Neutrophil (primary cell): ENCODE data around the gene ROBO2.

Experiments used
- H3K27ac ChIP-seq: fragments of 200-600 bp; sonication (generic); 2 replicates; pipeline ENCODE4 v1.5.1; 2016; ENCODE audit warnings: mild to moderate bottlenecking, moderate library complexity
- H3K27me3 ChIP-seq: fragments of 200-600 bp; sonication (generic); 2 replicates; pipeline ENCODE4 v1.6.0; 2016; ENCODE audit warnings: mild to moderate bottlenecking
- H3K36me3 ChIP-seq: fragments of 200-600 bp; sonication (generic); 2 replicates; pipeline ENCODE4 v1.5.1; 2017
- H3K4me1 ChIP-seq, 2 experiments: fragments of 200-600 bp in 1 of 2; sonication (generic) in 1 of 2; 1 replicate in 1 of 2; 2 replicates in 1 of 2; pipeline versions ENCODE4 v1.5.1 to v1.6.1; 2013 to 2016; ENCODE audit warnings: low read depth in 1 of 2, low read length in 1 of 2, mild to moderate bottlenecking in 1 of 2, moderate library complexity in 1 of 2; ENCODE audit not compliant: control insufficient read depth in 1 of 2, insufficient read depth in 1 of 2
- H3K4me3 ChIP-seq, 2 experiments: fragments of 200-600 bp in 1 of 2; sonication (generic) in 1 of 2; 1 replicate in 1 of 2; 2 replicates in 1 of 2; pipeline ENCODE4 v1.5.1; 2013 to 2016; ENCODE audit warnings: low read depth in 1 of 2, low read length in 1 of 2, mild to moderate bottlenecking in 1 of 2, moderate library complexity in 1 of 2
- H3K9me3 ChIP-seq: fragments of 200-600 bp; sonication (generic); 2 replicates; pipeline ENCODE4 v1.5.1; 2016
- TF ChIP-seq, protein P1 (sequence below): fragments of 200-600 bp; sonication (generic); IDR thresholded peaks from 2 replicates; pipeline ENCODE4 v1.5.1; 2016; ENCODE audit warnings: antibody characterized with exemption

The ROBO2 gene

DNA sequence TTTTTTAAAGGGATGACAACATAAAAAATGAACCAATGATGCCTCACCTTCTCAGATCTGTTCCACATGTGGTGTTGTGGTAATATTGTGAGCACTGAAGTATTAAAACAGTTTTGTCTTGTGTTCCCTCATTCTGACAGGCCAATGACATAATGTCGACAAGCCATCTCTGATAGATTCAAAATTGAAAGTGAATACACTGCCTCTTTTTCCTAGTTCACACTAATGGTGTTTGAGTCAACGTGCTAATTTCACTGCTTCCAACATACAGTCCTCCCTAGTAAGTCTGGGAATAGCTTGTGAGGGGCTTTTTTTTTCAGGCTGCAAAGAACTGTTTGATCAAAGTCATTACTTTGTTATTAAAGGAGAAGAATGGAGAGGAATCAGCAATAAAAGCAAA is 82.8 kb downstream of the ROBO2 start:
- Histone ChIP-seq H3K4me1 (no peaks in the 10 kb centered on the region), H3K4me3 (no peak overlapping the region), H3K36me3 (no peaks in the 10 kb centered on the region)

DNA sequence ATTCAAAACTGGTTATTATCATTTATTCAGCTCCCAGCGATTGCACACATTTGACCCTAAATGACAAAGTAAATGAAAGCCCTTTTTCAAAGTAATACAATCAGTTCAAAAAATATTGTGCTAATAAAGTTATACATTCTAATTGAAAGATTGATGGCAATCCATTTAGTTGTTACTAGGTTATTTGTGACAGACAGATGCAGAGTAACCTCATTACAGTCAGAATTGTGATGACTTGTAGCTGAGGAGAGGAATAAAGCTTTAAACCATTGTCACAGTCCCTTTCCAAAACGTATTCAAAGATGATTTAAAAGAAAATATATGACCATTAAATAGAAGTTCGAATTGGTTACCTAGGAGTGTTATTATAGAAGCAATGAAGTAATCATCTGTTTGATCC is 86.1 kb downstream of the ROBO2 start:
- no peaks in the 10 kb centered on the region for H3K27me3 ChIP-seq
- H3K4me3 ChIP-seq, result no peak overlapping the region
- no peaks in the 10 kb centered on the region for H3K4me1 ChIP-seq
- TF ChIP-seq, protein P1, sequence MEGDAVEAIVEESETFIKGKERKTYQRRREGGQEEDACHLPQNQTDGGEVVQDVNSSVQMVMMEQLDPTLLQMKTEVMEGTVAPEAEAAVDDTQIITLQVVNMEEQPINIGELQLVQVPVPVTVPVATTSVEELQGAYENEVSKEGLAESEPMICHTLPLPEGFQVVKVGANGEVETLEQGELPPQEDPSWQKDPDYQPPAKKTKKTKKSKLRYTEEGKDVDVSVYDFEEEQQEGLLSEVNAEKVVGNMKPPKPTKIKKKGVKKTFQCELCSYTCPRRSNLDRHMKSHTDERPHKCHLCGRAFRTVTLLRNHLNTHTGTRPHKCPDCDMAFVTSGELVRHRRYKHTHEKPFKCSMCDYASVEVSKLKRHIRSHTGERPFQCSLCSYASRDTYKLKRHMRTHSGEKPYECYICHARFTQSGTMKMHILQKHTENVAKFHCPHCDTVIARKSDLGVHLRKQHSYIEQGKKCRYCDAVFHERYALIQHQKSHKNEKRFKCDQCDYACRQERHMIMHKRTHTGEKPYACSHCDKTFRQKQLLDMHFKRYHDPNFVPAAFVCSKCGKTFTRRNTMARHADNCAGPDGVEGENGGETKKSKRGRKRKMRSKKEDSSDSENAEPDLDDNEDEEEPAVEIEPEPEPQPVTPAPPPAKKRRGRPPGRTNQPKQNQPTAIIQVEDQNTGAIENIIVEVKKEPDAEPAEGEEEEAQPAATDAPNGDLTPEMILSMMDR, result no peak
- H3K27ac ChIP-seq, result no peak overlapping the region
- no peaks in the 10 kb centered on the region for H3K9me3 ChIP-seq
- no peaks in the 10 kb centered on the region for H3K36me3 ChIP-seq

More for the DNA sequence above, 82.8 kb downstream of the ROBO2 start:
- no peak overlapping the region for H3K27ac ChIP-seq
- H3K9me3 ChIP-seq, result no peaks in the 10 kb centered on the region
- TF ChIP-seq, protein P1, result no peak
- no peaks in the 10 kb centered on the region for H3K27me3 ChIP-seq

DNA sequence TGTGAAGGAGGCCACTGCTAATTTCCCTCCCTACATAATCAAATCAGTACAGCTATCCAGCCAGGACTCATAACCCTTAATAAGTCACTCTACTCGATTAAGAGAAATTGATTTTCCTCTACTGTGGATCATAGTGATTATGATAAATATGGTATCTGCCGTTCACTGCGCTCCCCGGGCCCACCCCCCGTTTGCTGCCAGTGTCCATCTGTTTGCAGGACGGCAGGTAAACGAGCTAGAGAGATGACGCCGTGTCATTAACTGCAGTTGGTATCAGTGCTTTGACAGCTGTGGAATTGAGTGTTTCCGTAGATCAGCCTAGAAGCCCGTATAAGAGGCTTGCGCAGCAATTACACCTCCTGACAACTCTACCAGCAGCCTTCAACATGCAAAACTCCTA is 94.9 kb downstream of the ROBO2 start:
- TF ChIP-seq, protein P1, result no peak
- no peaks in the 10 kb centered on the region for H3K27me3 ChIP-seq
- no peaks in the 10 kb centered on the region for H3K9me3 ChIP-seq
- H3K4me1 ChIP-seq, result no peaks in the 10 kb centered on the region
- no peak overlapping the region for H3K27ac ChIP-seq
- no peaks in the 10 kb centered on the region for H3K36me3 ChIP-seq
- H3K4me3 ChIP-seq, result no peak overlapping the region

DNA sequence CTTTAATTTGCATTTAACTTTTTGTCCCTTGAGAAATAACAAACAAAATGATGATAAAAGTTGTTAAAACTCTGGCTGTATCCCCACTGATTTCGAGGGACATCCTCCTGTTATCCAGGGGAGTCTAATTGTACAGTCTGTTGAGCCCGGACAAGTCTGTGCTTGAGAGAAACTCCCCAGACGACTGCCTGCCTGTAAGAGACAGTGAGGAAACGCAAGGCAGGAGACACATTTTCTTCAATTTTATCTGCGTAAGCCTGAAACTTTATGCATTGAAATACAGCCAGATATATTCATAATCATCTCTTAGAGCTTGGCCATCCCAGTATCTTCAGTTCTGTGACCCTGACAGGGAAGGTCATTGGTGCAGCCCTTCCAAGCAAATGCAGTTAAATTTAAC is 97.7 kb downstream of the ROBO2 start:
- Histone ChIP-seq H3K27me3 (no peaks in the 10 kb centered on the region), H3K36me3 (no peaks in the 10 kb centered on the region), H3K9me3 (no peaks in the 10 kb centered on the region), H3K4me1 (no peaks in the 10 kb centered on the region), H3K27ac (no peak overlapping the region), H3K4me3 (no peak overlapping the region)
- TF ChIP-seq, protein P1, result no peak

DNA sequence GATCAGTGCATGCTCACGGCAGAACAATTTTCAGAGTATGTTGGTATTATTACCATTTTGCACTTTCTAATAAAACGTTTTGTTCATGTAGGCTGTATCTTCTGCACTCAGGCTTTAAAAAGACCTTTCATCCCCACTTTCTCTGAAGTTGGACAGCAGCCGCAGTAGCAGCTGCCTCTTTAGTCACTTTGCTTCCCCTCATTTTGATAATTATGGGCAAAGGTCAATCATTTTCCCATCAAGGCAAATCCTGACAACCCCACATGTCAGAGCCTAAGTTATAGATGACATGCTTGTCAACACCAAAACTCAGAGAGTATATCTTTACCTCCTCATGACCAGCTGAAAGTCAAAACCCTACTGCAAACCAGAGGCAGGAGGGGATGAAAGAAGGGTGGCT is 99.7 kb downstream of the ROBO2 start:
- no peak overlapping the region for H3K4me3 ChIP-seq
- no peaks in the 10 kb centered on the region for H3K9me3 ChIP-seq
- H3K27me3 ChIP-seq, result no peaks in the 10 kb centered on the region
- no peaks in the 10 kb centered on the region for H3K36me3 ChIP-seq
- TF ChIP-seq, protein P1, result no peak
- H3K27ac ChIP-seq, result no peak overlapping the region
- H3K4me1 ChIP-seq, result no peaks in the 10 kb centered on the region

DNA sequence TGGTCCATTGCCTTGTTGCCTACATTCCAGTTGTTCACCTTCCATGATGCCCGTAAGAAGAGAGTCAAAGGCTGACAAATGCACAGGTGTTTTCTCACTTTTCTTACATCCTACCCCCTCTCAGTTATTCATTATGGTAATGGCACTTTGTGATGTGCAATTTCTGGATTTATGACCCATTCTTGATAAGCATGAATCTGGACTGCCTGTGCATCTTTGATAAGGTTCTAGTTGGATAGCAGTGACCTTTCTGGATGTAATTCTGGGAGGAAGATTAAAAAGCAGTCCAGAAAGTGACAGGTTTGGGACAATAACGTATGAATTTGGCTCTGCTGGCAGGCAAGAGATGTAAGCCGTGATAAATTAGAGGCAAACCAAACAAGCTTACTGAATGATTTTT is 101.5 kb downstream of the ROBO2 start:
- H3K9me3 ChIP-seq, result no peaks in the 10 kb centered on the region
- no peak overlapping the region for H3K27ac ChIP-seq
- no peaks in the 10 kb centered on the region for H3K36me3 ChIP-seq
- no peak overlapping the region for H3K4me3 ChIP-seq
- TF ChIP-seq, protein P1, result no peak
- no peaks in the 10 kb centered on the region for H3K27me3 ChIP-seq
- no peaks in the 10 kb centered on the region for H3K4me1 ChIP-seq
